Prostate gland (tissue), 2 donors: ENCODE results near the gene EEA1.

Source experiments
- CTCF ChIP-seq, 4 experiments: fragments of 200-600 bp in 2 of 4; fragments of 450-650 bp in 2 of 4; sonication (generic) in 2 of 4; IDR thresholded peaks; 1 replicate in 3 of 4; 2 replicates in 1 of 4; pipeline ENCODE4 v1.5.1; 2016 to 2019; ENCODE audit warnings: antibody characterized with exemption in 4 of 4, mild to moderate bottlenecking in 2 of 4, moderate library complexity in 2 of 4
- POLR2A ChIP-seq: fragments of 450-650 bp; IDR thresholded peaks from one replicate; pipeline ENCODE4 v1.6.1; 2016; ENCODE audit warnings: antibody characterized with exemption, mild to moderate bottlenecking
- POLR2AphosphoS5 ChIP-seq: sonication (generic); formaldehyde crosslinking; IDR thresholded peaks from one replicate; pipeline ENCODE4 v1.6.1; 2017; ENCODE audit warnings: antibody characterized with exemption

- TF ChIP-seq CTCF (IDR thresholded peaks at IDR 0.05) = no peak
- TF ChIP-seq POLR2AphosphoS5 = no peak
- no peak for TF ChIP-seq POLR2A
Measured at GRCh38 chr12:92759634-92760268, 169.3 kb downstream of the EEA1 start.
